ENCODE data around the gene PIWIL4.

GRCh38 chr11:94648789-94649188 lies 81.6 kb downstream of the PIWIL4 start:
- TF ChIP-seq CTCF (conservative IDR thresholded peaks at IDR 0.05; ENCODE audit: low read length), result no peak
- TF ChIP-seq EZH2phosphoT487 (IDR thresholded peaks at IDR 0.05; ENCODE audit: borderline replicate concordance, low read depth, low read length), result no peak
